ENCODE results near the gene SMARCC2. TPM values are rescaled to one million over a fixed set of nuclear protein-coding genes. Genes with fewer than 3 reads are reported as not detected.
A peak's percentile ranks its signal among the peaks of the same experiment; 100 is the strongest.

The SMARCC2 gene
- total and polyA plus RNA-seq, 2 of the 13 experiments (the other 11 are each of a cell fraction or from before 2014, with no cell fraction given), result 21.3 to 24.1 TPM

DNA sequence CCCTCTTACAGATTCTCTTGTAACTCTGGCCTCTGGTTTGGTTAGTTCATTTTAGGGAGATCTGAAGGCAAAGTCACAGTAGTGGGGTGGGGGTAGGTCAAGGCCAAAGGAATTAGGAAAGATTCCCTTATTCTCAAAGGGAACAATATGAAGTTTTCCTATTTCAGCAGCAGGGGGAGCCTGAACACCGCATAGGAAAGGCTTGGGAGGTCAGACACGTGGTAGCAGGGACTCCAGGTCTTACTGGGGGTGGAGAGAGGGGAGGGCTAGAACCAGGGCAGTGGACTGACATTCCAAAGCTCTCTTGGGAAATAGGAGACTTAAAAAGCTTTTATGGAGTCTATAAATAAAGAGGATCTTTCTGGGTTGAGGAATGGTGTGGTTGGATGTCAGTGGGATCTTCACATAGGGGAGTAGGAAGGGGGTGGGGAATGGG is 69.9 kb downstream of the SMARCC2 start (continued):
- TF ChIP-seq, protein P1, sequence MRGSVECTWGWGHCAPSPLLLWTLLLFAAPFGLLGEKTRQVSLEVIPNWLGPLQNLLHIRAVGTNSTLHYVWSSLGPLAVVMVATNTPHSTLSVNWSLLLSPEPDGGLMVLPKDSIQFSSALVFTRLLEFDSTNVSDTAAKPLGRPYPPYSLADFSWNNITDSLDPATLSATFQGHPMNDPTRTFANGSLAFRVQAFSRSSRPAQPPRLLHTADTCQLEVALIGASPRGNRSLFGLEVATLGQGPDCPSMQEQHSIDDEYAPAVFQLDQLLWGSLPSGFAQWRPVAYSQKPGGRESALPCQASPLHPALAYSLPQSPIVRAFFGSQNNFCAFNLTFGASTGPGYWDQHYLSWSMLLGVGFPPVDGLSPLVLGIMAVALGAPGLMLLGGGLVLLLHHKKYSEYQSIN (CRISPR knock-in tag; IDR thresholded peaks at IDR 0.05; ENCODE audit: borderline replicate concordance), result no peak
- TF ChIP-seq SKI (IDR thresholded peaks at IDR 0.05; ENCODE audit: partially characterized antibody) (peak; percentile 25), ZNF354B (CRISPR knock-in tag; IDR thresholded peaks at IDR 0.05) (no peak), GTF2F1 (IDR thresholded peaks at IDR 0.05; ENCODE audit: low read length) (no peak), ZNF549 (CRISPR knock-in tag; IDR thresholded peaks at IDR 0.05) (no peak), ZSCAN21 (CRISPR knock-in tag; IDR thresholded peaks at IDR 0.05; ENCODE audit: borderline replicate concordance) (no peak), ZFP82 (CRISPR knock-in tag; IDR thresholded peaks at IDR 0.05; ENCODE audit: borderline replicate concordance) (no peak), FIP1L1 (IDR thresholded peaks at IDR 0.05; ENCODE audit: borderline replicate concordance, insufficient read depth, low read depth, low read length) (no peak), GABPB1 (CRISPR knock-in tag; IDR thresholded peaks at IDR 0.05) (no peak), ZNF652 (CRISPR knock-in tag; IDR thresholded peaks at IDR 0.05; ENCODE audit: borderline replicate concordance, low read depth) (peak; percentile 51; the same call in 1 of the 2 replicates), GZF1 (CRISPR knock-in tag; IDR thresholded peaks at IDR 0.05) (no peak), PAWR (CRISPR knock-in tag; IDR thresholded peaks at IDR 0.05; ENCODE audit: borderline replicate concordance) (no peak)
- TF ChIP-seq, protein P2, sequence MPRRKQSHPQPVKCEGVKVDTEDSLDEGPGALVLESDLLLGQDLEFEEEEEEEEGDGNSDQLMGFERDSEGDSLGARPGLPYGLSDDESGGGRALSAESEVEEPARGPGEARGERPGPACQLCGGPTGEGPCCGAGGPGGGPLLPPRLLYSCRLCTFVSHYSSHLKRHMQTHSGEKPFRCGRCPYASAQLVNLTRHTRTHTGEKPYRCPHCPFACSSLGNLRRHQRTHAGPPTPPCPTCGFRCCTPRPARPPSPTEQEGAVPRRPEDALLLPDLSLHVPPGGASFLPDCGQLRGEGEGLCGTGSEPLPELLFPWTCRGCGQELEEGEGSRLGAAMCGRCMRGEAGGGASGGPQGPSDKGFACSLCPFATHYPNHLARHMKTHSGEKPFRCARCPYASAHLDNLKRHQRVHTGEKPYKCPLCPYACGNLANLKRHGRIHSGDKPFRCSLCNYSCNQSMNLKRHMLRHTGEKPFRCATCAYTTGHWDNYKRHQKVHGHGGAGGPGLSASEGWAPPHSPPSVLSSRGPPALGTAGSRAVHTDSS (CRISPR knock-in tag; conservative IDR thresholded peaks at IDR 0.05), result no peak
- TF ChIP-seq, protein P3, sequence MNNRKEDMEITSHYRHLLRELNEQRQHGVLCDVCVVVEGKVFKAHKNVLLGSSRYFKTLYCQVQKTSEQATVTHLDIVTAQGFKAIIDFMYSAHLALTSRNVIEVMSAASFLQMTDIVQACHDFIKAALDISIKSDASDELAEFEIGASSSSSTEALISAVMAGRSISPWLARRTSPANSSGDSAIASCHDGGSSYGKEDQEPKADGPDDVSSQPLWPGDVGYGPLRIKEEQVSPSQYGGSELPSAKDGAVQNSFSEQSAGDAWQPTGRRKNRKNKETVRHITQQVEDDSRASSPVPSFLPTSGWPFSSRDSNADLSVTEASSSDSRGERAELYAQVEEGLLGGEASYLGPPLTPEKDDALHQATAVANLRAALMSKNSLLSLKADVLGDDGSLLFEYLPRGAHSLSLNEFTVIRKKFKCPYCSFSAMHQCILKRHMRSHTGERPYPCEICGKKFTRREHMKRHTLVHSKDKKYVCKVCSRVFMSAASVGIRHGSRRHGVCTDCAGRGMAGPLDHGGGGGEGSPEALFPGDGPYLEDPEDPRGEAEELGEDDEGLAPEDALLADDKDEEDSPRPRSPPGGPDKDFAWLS (CRISPR knock-in tag; IDR thresholded peaks at IDR 0.05; ENCODE audit: borderline replicate concordance), result no peak
- TF ChIP-seq, protein P4, sequence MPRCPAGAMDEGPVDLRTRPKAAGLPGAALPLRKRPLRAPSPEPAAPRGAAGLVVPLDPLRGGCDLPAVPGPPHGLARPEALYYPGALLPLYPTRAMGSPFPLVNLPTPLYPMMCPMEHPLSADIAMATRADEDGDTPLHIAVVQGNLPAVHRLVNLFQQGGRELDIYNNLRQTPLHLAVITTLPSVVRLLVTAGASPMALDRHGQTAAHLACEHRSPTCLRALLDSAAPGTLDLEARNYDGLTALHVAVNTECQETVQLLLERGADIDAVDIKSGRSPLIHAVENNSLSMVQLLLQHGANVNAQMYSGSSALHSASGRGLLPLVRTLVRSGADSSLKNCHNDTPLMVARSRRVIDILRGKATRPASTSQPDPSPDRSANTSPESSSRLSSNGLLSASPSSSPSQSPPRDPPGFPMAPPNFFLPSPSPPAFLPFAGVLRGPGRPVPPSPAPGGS (CRISPR knock-in tag; IDR thresholded peaks at IDR 0.05), result no peak
- TF ChIP-seq, protein P5, sequence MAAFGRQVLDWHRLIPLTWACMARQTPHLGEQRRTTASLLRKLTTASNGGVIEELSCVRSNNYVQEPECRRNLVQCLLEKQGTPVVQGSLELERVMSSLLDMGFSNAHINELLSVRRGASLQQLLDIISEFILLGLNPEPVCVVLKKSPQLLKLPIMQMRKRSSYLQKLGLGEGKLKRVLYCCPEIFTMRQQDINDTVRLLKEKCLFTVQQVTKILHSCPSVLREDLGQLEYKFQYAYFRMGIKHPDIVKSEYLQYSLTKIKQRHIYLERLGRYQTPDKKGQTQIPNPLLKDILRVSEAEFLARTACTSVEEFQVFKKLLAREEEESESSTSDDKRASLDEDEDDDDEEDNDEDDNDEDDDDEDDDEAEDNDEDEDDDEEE (CRISPR knock-in tag; IDR thresholded peaks at IDR 0.05), result no peak
- TF ChIP-seq, protein P6, sequence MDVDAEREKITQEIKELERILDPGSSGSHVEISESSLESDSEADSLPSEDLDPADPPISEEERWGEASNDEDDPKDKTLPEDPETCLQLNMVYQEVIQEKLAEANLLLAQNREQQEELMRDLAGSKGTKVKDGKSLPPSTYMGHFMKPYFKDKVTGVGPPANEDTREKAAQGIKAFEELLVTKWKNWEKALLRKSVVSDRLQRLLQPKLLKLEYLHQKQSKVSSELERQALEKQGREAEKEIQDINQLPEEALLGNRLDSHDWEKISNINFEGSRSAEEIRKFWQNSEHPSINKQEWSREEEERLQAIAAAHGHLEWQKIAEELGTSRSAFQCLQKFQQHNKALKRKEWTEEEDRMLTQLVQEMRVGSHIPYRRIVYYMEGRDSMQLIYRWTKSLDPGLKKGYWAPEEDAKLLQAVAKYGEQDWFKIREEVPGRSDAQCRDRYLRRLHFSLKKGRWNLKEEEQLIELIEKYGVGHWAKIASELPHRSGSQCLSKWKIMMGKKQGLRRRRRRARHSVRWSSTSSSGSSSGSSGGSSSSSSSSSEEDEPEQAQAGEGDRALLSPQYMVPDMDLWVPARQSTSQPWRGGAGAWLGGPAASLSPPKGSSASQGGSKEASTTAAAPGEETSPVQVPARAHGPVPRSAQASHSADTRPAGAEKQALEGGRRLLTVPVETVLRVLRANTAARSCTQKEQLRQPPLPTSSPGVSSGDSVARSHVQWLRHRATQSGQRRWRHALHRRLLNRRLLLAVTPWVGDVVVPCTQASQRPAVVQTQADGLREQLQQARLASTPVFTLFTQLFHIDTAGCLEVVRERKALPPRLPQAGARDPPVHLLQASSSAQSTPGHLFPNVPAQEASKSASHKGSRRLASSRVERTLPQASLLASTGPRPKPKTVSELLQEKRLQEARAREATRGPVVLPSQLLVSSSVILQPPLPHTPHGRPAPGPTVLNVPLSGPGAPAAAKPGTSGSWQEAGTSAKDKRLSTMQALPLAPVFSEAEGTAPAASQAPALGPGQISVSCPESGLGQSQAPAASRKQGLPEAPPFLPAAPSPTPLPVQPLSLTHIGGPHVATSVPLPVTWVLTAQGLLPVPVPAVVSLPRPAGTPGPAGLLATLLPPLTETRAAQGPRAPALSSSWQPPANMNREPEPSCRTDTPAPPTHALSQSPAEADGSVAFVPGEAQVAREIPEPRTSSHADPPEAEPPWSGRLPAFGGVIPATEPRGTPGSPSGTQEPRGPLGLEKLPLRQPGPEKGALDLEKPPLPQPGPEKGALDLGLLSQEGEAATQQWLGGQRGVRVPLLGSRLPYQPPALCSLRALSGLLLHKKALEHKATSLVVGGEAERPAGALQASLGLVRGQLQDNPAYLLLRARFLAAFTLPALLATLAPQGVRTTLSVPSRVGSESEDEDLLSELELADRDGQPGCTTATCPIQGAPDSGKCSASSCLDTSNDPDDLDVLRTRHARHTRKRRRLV (CRISPR knock-in tag; IDR thresholded peaks at IDR 0.05), result no peak
